GM21381 (cell line): Measurements from ENCODE around the gene PDGFRB.

Experiments
- ATAC-seq: cut with Tn5 transposase; IDR thresholded peaks from one replicate; pipeline ENCODE4 v1.9.1; 2021; ENCODE audit warnings: mild to moderate bottlenecking, moderate library complexity; ENCODE audit not compliant: unreplicated experiment

Gene PDGFRB

DNA sequence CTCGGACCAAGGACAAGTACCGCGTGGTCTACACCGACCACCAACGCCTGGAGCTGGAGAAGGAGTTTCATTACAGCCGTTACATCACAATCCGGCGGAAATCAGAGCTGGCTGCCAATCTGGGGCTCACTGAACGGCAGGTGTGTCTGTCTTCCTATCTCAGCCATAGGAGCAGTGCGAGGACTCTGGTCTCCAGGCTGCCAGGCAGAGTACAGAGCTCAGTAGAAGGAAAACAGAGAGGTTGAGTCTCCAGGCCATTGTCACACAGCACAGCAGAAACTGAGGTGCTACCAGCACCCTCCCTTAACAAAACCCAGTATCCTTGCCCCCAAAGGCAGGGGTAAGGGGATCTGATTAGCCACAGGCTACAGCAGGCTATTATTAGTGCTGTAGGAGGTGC, 27.1 kb upstream of the PDGFRB start:
- no peak for ATAC-seq

DNA sequence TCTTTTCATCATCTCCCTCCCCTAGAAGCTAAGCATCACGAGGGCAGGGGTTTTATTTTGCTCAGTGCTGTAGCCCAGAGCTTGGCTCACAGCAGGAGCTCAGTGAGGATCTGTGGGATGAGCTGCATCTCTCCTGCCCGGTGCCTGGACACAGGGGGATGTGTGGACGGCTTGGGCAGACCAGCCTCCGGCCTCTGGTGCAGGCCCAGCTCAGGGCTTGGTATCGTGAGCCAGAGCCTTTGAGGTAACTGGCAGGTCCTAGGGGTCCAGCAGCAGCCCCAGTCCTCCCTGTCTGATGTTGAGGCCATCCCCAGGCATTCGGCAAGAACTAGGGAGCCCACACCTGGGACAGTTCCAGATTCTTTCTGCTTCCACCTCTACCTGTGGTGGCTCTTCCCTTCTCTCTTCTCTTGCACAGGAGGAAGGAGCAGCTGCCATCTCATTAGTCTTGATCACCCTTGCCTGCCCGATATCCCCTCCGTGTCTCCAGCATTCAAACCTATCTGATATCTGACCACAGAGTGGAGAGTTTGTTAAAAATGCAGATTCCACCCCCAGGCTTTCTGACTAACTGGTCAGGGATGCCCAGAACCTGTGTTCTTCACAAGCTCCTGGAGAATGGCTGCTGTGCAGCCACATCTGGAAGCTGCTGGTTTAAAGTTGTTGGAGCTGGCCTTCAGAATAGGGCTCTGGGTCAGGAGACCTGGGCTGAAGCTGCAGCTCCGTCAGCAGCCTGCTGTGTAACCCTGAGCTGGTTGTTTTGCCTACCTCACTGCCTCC, 26.3 kb upstream of the PDGFRB start:
- no peak for ATAC-seq

DNA sequence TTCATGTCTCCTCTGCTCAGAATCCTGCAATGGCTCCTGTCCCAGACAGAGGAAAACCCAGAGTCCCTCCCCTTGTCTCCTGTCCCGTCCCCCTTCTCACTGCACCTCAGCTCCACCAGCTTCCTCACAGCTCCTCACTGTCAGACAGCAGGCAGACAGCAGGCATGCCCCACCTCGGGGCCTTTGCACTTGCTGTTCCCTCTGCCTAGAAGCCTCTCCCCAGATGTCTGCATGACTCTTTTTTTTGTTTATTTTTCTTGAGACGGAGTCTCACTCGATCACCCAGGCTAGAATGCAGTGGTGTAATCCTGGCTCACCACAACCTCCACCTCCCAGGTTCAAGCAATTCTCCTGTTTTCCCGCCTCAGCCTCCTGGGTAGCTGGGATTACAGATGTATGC, 25.4 kb upstream of the PDGFRB start:
- no peak for ATAC-seq

DNA sequence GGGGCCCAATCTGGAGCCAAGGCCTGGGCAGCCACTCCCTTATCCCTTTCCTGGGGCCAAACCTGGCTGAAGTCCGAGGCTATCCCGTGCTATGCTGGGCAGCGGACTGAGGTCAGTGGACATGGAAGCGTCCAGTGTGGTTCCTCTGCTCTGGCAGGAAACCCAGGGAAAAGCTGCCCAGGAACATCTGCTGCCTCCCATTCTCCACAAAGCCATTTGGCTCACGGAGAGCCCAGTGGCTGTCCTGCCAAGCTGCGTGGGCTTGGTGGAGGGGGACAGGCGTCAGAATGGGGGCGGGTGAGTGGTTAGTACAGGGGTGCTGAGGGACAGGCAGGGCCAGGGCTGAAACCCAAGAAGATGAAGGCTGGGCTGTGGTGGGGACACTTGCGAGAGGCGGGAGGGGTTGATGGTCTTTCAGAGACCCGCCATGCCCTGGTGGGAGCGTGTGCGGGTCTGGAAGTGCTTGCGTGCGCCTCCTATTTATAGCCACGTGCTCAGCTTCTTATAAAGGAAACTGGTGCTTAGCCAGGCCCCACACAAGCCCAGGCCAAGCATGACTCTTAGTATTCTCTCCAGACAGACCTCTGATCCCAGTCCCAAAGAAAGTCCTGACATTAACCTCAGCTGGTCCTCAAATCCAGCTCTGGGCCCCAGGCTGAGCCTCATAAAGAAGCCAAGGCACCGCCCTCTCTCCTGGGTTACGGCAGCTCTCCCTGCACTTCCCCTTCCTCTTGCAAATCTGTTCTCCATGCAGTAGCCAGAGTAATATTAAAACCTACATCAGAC, 24.8 kb upstream of the PDGFRB start:
- no peak for ATAC-seq

DNA sequence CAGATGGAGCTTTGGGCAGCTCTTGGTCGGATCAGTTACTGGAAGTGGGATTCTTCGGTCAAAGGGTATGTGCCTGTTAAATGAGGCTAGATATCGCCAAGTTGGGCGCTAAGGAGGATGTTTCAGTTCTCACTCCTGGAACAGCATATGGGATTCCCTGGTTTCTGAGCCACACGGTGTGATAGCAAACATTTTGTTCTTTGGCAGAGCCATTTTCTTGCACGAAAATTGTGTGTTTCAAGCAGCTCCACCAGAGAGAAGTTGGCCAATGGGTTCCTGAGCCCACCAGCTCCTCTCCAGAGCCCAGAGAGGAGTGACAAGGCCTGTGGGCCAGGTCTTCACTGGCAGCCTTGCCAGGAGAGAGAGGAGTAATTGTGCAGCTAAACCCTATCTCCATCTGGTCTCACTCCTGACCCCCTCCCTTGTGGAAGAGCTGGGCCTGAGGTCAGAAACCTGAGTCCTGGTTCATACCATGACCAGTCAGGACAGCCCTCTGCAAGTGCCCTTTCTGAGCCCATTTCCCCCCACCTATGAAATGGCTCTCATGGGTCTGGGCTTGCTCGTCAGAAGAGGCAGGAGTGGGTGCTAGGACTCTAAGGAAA, 23.5 kb upstream of the PDGFRB start:
- ATAC-seq = no peak

DNA sequence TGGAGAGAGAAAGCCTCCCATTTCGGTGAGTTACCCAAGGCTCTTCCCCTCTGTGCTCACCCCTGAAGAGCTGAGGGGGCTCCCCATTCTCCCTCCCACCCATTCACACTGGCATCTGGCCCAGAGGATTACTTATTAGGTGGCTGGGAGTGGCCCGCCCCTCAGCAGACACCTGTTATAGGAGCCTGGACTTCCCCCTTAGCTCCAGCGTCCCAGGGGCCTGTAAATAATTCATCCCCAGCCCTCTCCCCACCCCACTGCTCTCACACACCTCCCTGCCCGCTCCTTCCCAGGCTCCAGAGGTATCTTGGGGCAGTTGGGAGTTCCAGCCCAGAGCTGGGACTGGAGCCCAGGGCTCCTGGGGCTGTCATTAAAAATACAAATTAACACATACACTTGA, 22.6 kb upstream of the PDGFRB start:
- no peak for ATAC-seq

DNA sequence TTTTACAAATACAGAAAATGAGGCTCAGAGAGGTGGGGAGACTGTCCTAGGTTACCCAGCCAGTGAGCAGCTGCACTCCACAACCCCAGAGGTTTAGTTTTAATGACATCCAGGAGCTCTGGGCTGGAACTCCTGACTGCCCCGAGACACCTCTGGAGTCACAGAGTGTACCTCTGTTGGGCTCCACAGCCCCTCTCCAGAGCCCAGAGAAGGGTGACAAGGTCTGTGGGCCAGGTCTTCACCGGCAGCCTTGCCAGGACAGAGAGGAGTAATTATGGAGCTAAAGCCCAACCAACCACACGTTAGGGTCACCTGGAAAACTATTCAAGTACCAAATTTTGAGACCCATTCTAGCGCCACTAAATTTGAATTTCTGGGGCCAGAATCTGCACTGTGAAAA, 22.1 kb upstream of the PDGFRB start:
- no peak for ATAC-seq

DNA sequence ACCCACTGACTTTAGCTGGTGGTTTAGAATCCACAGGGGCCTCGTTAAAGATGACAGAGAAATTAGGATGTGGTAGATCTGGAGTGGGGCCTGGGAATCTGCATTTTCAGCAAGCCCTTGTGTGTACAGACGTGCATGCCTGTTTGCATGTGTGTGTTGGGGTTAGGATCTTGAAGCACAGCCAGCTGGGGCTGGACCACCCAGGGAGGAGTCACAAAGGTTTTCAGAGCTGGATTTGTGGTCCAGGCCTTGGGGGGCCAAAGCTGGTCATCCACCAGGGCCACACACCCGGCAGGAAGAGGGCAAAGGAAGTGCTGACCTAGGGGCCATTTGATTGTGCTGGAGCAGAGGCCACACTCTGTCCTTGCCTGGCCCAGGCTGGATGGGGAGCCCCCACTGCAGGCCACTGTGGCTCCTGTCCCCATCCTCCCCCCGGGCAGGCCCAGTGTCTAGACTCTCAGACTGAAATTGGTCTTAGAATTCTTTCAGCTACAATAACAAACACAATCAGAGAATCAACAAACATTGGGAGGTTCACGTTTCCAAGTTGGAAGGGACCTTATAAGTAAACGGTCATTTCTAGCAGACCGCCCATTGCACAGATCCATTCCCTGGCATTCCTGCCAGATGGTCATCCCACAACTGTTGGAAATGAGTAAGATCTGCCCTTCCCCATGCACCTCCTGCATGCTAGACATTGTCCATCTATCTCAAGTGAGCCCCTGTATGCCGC, 21.3 kb upstream of the PDGFRB start:
- no peak for ATAC-seq

DNA sequence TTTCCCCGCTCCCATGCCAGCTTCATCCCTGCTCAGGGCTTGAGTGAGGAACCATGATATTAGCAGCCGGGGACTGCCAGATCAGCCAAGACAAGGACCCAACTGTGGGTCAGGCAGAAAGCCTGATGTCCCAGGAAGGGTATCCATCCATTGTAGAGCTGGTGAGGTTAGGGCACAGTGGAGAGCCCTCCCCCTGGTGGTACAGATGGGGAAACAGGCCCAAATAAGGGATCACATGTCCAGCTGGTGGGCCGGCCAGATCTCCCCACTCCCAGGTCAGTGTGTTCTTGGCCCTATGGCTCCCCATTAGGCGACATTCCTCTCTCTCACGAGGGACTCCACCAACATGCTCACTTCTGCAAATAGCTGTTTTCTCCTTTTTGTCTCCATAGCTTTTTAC, 19.9 kb upstream of the PDGFRB start:
- no peak for ATAC-seq

DNA sequence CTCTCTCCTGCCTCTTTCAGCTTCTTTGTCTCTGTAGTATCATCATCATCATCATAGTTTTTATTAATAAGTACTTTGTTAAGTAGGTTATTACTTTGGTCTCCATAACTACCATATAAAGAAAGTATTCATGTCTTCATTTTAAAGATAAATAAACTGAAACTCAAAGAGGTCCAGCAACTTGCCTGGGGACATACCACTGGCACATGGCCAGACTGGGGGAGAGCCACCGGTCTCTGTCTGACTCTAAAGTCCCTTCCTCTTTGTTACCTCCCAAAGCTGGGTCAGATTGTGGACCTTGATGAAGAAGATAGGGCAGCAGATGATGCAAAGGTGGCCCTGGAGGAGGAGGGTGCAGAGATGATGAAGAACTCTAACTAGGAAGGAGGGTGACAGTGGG, 19.4 kb upstream of the PDGFRB start:
- no peak for ATAC-seq

DNA sequence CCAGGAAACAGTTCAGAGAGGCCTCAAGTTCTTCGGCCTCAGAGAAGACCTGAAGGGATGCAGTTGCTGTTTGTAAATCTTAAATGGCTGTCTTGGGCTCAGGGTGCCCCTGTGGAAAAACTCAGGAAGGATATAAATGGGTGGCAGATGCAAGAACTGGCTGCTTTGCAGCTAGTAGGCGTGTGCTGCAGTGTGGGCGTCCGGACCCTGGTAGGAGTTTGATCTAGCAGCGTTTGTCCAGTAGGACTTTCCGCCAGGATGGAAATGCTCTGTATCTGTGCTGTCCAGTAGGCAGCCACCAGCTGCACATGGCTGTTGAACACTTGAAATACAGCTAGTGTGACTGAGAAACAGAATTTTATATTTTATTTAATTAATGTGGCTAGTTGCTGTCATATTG, 18.6 kb upstream of the PDGFRB start:
- no peak for ATAC-seq

DNA sequence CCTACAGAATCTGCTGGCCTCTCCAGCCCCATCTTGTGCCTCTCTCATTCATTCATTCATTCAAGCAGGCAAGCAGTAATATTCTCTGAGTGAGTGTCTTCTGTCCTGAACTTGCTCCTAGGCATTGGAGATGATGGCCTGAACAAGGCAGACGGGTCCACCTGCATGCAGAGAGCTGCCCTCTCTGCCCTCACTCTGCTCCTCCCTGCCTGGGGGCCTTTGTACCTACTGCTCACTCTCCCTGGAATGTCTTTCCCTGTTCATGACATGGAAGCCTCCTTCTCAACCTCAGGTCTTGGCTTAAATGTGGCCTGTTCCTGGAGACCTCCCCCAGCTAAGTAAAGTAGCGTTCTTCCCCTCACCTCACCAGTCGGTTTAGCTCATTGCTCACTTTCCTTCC, 17.5 kb upstream of the PDGFRB start:
- no peak for ATAC-seq

DNA sequence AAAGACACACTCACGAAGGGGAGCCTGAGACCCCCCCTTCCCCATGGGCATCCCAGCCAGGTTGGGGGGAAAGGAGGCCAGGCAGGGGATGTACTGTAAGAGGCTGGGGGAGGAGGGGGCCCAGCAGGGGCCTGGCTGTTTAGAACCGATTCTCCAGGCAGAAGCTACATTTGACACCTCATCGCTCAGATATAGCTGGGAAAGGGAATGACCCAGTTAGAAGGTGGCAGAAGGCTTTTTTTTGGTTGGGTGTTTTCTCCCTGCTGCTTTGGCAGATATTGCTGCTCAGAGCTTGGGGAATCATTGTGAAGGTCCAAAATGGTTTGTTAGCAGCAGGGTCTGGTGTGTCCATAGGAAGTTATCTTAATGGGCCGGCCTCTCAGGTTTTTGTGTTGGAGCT, 16.9 kb upstream of the PDGFRB start:
- ATAC-seq = no peak

DNA sequence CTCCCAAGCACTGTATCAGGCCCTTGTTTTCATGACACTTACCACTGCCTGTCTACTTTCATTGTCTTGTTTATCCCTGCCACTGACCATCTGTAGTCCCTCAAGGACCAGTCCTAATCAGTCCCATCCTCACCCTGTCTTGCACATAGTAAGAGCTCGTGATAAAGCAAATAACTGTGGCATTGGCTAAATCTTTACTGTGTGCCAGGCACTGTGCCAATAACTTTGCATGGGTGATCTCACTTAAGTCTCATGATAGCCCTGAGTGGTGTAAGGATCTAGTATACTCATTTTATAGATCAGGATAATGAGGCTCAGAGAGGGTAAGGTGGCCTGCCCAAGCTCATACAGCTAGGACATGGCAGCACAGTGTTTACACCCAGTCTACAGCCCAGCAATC, 16.5 kb upstream of the PDGFRB start:
- no peak for ATAC-seq

DNA sequence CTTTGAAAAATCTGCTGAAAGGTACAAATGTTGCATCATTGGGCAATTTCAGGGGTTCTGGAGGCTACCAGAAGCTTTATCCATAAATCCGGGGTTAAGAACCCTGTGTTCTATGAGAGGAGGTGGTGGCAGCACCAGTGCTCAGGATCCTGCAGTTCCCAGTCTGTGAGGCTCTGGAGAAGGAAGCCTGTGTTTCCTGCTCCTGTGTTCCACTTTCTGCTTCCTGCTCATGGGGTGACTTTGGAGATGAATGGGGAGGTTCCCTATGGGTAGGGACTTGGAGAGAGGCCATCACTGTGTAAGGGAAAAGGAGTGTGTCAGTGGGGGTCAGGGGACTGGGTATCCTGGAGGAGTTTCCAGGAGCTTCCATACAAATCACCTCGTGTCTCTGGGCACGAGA, 13.2 kb upstream of the PDGFRB start:
- no peak for ATAC-seq

DNA sequence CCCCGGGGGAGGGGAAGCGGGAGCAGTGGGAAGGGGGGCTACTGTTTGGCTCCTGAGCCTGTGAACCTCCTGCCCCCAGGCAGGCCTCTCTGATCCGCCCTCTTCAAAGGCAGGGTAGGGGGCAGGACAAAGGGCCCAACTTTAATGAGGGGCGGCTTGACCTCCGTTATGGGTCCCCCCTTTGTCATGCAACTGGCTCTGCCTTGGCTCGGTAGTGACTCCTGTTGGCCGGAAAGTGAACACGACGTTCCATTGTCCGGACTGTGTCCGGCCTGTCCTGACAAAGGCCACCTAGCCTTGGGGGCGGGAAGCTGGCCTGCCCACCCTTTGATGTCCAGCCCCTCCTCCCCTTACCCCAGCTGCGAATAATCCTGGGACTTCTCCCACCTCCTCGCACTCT, 12.3 kb upstream of the PDGFRB start:
- ATAC-seq = no peak

DNA sequence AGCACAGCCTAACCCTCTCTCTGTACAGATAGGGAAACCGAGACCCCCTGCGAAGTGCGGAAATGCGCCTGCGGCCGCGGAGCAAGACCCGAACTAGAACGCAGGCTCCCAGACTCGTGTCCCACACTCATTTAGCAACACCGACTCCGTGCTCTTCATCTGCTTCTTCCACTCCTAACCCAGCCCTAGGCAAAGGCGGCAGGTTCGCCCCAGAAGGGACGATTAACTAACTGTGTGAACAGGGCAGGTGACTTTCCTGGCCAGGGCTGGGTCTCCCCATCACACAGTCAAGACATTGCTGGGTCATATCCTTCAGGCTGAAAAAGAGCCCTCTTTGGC, 11.8 kb upstream of the PDGFRB start:
- ATAC-seq = no peak

DNA sequence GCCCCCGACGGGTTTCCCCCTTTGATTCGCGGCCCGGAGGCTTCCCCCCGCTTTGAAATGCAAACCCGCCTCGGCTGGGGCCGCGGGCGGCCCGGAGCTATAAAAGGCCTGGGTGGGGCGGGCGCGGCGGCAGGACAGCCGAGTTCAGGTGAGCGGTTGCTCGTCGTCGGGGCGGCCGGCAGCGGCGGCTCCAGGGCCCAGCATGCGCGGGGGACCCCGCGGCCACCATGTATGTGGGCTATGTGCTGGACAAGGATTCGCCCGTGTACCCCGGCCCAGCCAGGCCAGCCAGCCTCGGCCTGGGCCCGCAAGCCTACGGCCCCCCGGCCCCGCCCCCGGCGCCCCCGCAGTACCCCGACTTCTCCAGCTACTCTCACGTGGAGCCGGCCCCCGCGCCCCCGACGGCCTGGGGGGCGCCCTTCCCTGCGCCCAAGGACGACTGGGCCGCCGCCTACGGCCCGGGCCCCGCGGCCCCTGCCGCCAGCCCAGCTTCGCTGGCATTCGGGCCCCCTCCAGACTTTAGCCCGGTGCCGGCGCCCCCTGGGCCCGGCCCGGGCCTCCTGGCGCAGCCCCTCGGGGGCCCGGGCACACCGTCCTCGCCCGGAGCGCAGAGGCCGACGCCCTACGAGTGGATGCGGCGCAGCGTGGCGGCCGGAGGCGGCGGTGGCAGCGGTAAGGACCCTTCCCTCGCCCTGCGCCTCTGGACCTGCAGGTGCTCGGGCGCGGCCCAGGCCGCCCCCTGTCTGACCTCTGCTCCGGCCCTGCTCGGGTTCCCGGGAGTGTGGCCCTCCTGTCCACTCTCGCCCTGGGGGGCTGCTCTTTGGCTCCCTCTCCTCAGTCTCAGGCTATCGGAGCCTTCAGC, 11.2 kb upstream of the PDGFRB start, which contains the start of gene CDX1:
Gene CDX1, plus strand, starts transcription at position 129 of the 862 bp plus-strand sequence. Its CDS starts 99 bp downstream, at position 228.
- no peak for ATAC-seq

DNA sequence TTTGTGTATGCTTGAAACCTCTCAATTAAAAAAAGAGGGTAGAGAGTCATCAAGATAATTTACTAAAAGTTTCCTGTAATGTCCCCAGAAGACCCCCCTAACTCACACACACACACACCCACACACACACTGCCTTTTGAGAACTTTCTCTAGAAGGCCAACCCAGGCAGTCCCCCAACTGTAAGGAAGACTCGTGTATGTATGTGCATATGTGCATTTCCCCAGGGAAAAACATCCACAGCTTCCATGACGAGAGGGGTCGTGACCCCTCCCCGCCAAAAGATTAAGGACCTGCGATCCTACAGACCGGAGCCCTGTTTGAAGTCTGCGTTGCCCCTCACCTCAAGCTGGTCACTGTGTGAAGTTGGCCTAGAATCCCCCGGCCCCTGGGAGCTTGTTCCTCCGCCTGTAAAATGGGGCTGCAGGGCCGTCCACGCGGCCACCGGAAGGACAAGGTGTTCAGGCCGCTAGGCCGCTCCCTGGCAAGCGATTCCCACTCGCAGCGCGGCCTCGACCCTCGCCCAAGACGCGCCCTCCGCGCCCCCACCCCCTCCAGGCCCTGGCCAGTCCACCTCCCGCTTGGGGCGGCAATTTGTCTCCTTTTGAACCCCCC, 10.5 kb upstream of the PDGFRB start:
- ATAC-seq = no peak
